Fibroblast of skin of back (primary cell): ENCODE results near the gene HAP1.

ENCODE experiments used
- DNase-seq: peaks from one replicate; pipeline ENCODE4 v3.0.0-alpha.2; 2013

The HAP1 gene

DNA sequence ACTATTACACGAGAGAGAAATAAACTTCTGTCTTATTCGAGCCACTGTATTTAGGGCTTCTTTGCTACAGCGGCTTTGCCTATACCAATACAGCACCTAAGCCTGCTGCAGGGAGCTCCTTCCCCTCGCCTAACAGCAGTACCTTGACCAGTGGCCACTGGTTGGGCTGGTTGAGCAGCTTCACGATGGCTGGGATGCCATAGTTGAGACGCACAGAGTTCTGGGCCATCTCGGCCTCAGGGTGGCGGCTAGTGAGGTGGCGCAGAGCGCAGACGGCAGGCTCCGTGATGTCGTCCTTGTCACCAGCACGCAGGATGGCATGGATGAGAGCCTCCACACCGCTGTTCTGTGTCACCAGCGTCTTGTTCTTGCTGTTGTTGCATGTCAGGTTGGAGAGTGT is 28.4 kb upstream of the HAP1 start:
- DNase-seq: no peak

GRCh38 chr17:41762391-41762790 is 27.9 kb upstream of the HAP1 start:
- DNase-seq: no peak

DNA sequence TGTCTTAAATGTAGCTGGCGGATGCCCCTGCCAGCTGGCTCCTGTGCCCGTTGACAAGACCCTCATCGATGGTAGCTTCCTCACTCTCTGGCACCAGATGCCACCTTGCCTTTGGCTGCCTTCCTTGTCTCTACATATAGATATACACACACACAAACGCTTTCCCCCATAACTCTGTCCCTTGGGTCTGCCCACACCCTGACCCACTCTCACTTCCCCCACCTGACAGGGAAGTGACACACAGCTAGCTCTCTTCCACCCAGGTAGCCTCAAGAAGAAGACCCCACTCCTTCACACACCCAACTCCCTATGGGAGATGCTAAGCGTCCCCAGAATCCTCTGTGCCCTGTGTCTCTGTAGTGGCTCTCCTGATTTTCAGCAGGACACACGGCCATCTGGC is 26.4 kb upstream of the HAP1 start:
- DNase-seq: no peak

- DNase-seq: no peak
These were observed 24.2 kb upstream of the HAP1 start for GRCh38 chr17:41758601-41759000.

DNA sequence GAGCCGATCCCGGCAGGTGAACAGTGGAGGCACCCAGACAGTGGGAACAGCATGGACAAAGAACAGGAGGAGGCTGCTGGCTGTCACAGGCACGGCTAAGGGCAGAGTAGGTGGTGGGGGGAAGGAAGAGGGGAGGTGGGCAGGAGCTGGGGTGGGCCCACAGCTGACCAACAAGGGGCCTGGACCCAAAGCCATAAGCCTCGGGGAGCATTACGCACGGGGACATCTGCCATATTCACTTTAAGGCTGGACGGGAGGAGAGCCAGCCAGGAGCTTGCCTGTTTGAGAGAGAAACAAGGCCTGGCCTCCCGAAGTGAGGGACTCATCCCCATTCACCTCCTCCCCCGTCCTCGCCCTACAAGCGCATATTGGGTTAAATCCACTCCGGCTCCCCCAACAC is 19.6 kb upstream of the HAP1 start:
- DNase-seq: no peak

DNA sequence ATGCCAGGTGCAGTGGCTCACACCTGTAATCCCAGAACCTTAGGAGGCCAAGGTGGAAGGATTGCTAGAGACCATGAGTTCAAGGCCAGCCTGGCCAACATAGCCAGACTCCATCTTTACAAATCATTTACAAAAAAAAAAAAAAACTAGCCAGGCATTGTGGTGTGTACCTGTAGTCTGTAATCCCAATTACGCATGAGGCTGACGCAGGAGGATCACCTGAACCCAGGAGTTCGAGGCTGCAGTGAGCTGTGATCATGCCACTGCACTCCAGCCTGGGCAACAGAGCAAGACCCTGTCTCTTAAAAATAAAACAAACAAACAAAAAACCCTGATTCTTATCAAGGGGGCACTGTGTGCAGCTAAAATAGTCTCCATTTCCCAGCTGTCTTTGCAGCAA is 16.8 kb upstream of the HAP1 start:
- DNase-seq: no peak

DNA sequence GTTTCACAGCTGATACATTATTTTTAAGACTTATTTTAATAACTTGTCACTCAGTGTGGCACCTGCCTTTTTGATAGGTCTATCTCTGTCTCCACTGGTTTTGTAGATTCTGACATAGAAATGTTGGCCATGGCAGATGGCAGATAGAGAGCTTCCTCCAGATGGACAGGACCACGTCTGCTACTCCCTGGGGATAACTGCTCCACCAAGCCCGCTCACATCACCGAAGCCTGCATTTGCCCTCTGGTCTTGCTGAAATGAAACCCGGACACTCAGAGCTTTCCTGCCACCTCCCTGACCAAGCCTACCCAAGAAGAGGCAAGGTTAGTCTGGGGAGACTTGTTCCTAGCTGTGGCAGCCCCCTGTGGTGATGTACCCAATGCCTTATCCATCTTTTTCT is 16.4 kb upstream of the HAP1 start:
- no peak for DNase-seq

GRCh38 chr17:41748275-41748674 is 13.8 kb upstream of the HAP1 start:
- no peak for DNase-seq

- DNase-seq: no peak
These were observed 7.3 kb upstream of the HAP1 start for GRCh38 chr17:41741709-41742108.

GRCh38 chr17:41740506-41740905 is 6.1 kb upstream of the HAP1 start:
- no peak for DNase-seq

DNA sequence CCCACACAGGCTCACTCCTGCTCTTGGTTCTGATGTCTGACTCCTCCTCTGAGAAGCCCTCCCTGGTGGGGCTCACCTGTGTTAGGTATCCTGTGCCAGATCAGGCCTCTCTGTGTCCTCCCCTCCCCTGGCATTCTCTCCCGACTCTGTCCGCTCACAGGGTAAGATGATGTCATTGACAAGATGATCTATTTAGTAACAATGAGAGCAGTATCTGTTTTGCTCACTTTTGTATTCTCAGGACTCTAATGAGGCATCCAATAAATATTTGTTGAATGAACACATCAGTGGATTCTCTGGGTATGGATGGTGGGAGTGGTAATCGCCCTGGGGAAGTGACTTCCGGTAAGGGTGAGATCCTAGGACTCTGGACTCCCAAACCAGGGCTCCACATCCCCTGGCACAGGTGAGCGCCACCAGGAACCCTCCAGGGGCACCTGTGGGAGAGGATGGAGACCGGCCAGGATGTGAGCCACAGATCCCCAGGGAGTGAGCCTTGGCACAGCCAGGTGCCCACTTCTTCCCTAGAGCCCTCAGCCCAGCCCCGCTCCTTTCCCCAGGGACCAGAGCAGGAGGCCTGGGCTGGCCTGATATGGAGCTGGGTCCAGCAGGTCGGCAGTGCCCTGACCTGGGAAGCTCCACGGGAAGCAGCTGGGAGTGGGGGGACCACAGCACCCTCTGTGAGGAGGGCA is 5.4 kb upstream of the HAP1 start:
- peak; percentile 44 for DNase-seq

DNA sequence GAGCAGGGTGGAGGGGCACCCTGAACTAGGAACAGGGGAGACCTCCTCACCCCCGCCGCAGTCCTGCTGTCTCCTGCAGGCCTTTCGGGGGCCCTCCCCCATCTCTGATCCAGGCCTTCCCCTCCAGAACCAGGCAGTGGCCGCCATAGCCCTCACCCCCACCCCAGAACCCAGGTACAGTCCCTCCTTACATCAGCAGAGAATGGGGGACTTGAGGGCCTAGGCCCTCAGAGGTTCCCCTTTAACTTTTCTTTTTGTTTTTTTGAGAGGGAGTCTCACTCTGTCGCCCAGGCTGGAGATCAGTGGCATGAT is 4.3 kb upstream of the HAP1 start:
- no peak for DNase-seq

DNA sequence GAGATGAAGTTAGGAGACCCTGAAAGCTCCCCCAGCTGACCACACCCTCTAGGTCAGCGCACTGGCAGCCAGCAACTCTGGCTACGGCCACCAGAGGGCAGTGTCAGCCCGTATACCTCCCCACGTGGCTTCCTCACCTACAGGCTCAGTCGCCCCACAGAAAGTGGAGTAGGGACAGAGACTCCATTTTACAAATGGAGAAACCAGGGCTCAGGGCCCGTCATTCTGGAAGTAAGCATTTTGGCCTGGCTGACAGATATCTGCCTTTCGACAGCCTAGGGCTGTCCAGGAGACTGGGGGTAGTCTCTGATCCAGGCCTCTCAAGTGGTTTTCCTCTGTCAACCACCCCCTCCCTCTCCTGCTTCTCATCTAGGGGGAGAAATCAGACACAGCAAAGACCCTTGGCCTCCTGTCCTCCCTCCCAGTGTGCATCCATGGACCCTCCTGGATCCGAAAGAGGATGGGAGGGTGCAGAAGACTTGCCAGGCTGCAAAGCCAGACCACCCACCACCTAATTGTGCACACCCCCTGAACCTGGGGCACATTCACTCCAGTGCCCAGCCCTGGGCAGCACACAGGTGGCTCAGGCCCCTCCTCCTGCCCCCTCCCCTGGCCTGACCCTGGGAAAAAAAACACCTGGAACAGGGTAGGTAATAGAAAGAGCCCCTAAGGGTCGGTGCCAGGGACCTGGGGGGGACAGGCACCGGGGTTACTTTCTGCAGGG is 3.8 kb upstream of the HAP1 start:
- peak; percentile 74 for DNase-seq

GRCh38 chr17:41737680-41738023 is 3.2 kb upstream of the HAP1 start:
- no peak for DNase-seq

- DNase-seq: no peak
These were observed 2.7 kb upstream of the HAP1 start for GRCh38 chr17:41736983-41737679.

DNA sequence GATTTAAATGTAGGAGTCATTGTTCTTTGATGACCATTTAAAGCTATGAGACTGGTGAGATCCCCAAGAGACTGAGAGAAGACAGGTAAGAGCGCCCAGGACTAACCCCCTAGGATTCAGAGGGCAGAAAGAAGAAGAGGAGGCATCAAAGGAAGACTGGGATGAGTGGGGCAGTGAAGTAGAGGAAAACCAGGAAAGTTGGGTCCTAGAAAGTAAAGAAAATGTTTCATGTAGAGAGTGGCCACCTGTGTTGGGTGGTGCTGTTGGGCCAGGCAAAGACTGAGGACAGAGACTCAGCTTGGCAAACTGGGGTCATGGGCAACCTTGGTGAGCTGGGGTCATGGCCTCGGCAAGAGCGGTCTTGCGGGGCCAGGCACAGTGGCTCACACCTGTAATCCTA is 1.3 kb upstream of the HAP1 start:
- DNase-seq: no peak

GRCh38 chr17:41734949-41735313 is 488 bp upstream of the HAP1 start:
- no peak for DNase-seq

GRCh38 chr17:41733348-41734138 is 900 bp downstream of the HAP1 start:
- no peak for DNase-seq

- no peak for DNase-seq
These were observed 2.6 kb downstream of the HAP1 start for GRCh38 chr17:41731836-41732235.

GRCh38 chr17:41730479-41730878 is 4.0 kb downstream of the HAP1 start:
- DNase-seq: no peak

DNA sequence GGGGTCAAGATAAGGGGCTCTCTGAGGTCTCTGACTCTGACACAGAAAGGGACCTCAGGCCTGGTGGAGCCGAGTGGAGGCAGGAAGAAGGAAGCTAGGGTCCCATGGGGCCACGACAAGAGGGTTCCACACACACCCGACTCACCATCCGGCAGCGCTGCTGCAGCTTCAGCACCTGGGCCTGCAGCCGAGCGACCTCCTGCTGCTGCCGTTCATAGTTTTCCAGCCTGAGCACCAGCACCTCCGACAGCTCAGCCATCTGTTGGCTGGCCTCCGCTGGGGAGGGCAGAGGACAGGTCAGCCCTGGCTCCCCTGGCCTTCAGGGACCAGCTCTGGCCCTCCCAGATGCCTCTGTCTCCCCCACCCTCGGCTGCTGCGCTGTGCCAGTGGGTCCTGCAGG is 6.4 kb downstream of the HAP1 start:
- no peak for DNase-seq

DNA sequence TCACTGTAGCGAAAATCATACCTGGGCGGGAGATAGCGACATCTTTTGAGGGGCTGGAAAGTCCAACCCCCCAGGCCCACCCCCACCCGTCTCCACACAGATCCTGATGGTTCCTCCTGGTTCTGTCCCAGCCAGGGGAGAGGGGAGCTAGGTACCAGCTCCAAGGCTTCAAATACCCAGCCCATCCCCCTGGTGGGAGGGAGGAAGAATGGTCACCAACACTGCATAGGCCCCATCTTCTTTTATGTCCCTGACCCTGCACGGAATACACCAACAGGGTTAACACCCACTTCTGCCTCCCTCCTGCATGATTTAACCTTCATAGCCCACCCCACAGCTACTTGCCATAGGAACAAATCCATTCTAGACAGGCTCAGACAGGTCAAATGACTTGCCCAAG is 9.3 kb downstream of the HAP1 start:
- no peak for DNase-seq

DNA sequence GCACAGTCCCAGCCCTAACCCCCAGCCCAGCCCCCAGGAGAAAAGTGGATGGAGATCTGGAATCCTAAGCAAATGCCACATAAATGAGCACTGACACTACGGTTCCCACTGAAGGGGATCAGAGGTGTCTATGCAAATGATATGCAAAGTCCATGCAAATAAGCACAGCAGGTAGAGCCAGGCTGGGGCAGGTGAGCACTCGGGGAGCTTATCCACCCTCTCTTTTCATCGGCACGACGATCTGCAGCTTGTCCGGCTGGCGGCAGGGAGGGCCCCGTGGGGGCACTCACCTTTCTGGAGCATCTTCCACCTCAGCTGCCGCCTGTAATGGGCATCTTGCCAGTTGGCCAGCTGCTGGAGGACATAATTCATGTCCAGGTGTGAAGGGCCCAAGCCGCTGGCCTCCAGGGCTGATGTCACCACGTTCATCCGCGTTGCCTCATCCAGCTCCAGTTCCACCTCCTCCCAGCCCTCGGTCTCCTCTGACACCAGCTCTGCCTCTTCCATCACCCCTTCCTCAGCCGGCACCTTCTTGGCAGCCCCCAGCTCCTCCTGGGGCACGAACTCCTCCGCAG is 9.9 kb downstream of the HAP1 start:
- DNase-seq: no peak
